KMS-11 (cell line): ENCODE measurements around the gene MAMDC4.
"Not testable (repeated sequence)": the region's sequence is repeated elsewhere in the genome, so short reads cannot be mapped to it uniquely, and the experiment has no call there.

Experiments used
- H2AFZ ChIP-seq: fragments of 200-600 bp; sonication (generic); 2 replicates; pipeline ENCODE4 v1.6.1; 2016; ENCODE audit warnings: antibody characterized with exemption, mixed run types, low read depth
- H3K27ac ChIP-seq: fragments of 200-600 bp; sonication (generic); 2 replicates; pipeline ENCODE4 v1.6.1; 2016; ENCODE audit warnings: mild to moderate bottlenecking, mixed run types
- H3K27me3 ChIP-seq: fragments of 200-600 bp; sonication (generic); 2 replicates; pipeline ENCODE4 v1.6.1; 2017; ENCODE audit warnings: mild to moderate bottlenecking, low read depth, mixed run types, moderate library complexity; ENCODE audit not compliant: insufficient read depth
- H3K36me3 ChIP-seq: fragments of 200-600 bp; sonication (generic); 2 replicates; pipeline ENCODE4 v1.6.1; 2017; ENCODE audit warnings: mild to moderate bottlenecking, mixed run types; ENCODE audit not compliant: insufficient read depth
- H3K4me1 ChIP-seq: fragments of 200-600 bp; sonication (generic); 2 replicates; pipeline ENCODE4 v1.6.1; 2016; ENCODE audit warnings: mild to moderate bottlenecking, low read depth, mixed run types; ENCODE audit not compliant: poor library complexity, severe bottlenecking
- H3K4me2 ChIP-seq: fragments of 200-600 bp; sonication (generic); 2 replicates; pipeline ENCODE4 v1.7.0; 2016; ENCODE audit warnings: mild to moderate bottlenecking, mixed run types
- H3K4me3 ChIP-seq: fragments of 200-600 bp; sonication (generic); IDR thresholded peaks from 2 replicates; pipeline ENCODE4 v1.6.1; 2017; ENCODE audit warnings: low read depth, low read length, mixed read lengths; ENCODE audit not compliant: insufficient read depth
- H3K79me2 ChIP-seq: fragments of 200-600 bp; sonication (generic); 2 replicates; pipeline ENCODE4 v1.6.1; 2016; ENCODE audit warnings: low read depth, mixed run types; ENCODE audit not compliant: insufficient read depth
- H3K9ac ChIP-seq: fragments of 200-600 bp; sonication (generic); 2 replicates; pipeline ENCODE4 v1.6.1; 2016; ENCODE audit warnings: mild to moderate bottlenecking, mixed run types
- H4K20me1 ChIP-seq: fragments of 200-600 bp; sonication (generic); 2 replicates; pipeline ENCODE4 v1.6.1; 2016; ENCODE audit warnings: mild to moderate bottlenecking, mixed run types; ENCODE audit not compliant: insufficient read depth
- CTCF ChIP-seq: fragments of 200-600 bp; sonication (generic); conservative IDR thresholded peaks from 2 replicates; pipeline ENCODE4 v1.6.1; 2017; ENCODE audit warnings: low read depth, mild to moderate bottlenecking, antibody characterized with exemption, low read length, moderate library complexity, mixed read lengths

Gene MAMDC4

DNA sequence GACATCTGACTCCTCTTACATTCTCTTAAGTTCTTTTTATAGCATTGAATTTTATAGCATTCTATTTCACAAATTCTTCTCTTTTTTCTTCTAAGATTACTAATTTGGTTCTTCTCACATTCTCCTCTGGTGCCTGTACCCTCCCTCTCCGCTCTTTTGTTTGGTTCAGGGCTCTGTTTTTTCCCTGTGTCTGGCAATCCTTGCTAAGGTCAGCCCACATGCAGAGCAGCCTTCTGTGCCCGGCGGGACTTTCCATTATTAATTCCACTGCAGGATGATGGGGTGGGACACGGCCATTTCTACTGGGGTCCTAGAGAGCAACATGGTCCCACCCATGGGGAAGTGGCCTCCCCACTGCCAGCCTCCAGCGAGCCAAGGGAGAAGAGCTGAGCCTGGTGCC, 24.3 kb downstream of the MAMDC4 start:
- Histone ChIP-seq H3K9ac (no peak overlapping the region), H3K4me2 (no peak overlapping the region), H3K79me2 (peaks cover under 1% of the 10 kb centered on the region; the same call in 1 of the 2 replicates), H4K20me1 (no peaks in the 10 kb centered on the region), H2AFZ (no peak overlapping the region), H3K27me3 (no peaks in the 10 kb centered on the region), H3K27ac (no peak overlapping the region), H3K4me3 (no peak overlapping the region), H3K36me3 (no peaks in the 10 kb centered on the region), H3K4me1 (peaks cover 16% of the 10 kb centered on the region)
- TF ChIP-seq CTCF, result no peak

- no peak overlapping the region for H3K9ac ChIP-seq
- H3K4me2 ChIP-seq, result peak overlapping the region; percentile 98; the same call in 1 of the 2 replicates
- TF ChIP-seq CTCF, result no peak
- H4K20me1 ChIP-seq, result no peaks in the 10 kb centered on the region
- no peaks in the 10 kb centered on the region for H3K36me3 ChIP-seq
- H3K4me1 ChIP-seq, result peaks cover 54% of the 10 kb centered on the region
- H3K4me3 ChIP-seq, result no peak overlapping the region
- H2AFZ ChIP-seq, result no peak overlapping the region
- no peaks in the 10 kb centered on the region for H3K27me3 ChIP-seq
- peak overlapping the region; percentile 96; the same call in 1 of the 2 replicates for H3K27ac ChIP-seq
- H3K79me2 ChIP-seq, result peaks cover 15% of the 10 kb centered on the region; the same call in 1 of the 2 replicates
Measured at GRCh38 chr9:136880651-136881050, 28.5 kb downstream of the MAMDC4 start.

GRCh38 chr9:136881691-136882108, 29.6 kb downstream of the MAMDC4 start:
- H3K27me3 ChIP-seq, result no peaks in the 10 kb centered on the region
- no peak for TF ChIP-seq CTCF
- H3K79me2 ChIP-seq, result peaks cover 20% of the 10 kb centered on the region; the same call in 1 of the 2 replicates
- no peaks in the 10 kb centered on the region for H4K20me1 ChIP-seq
- no peaks in the 10 kb centered on the region for H3K36me3 ChIP-seq
- peak overlapping the region; percentile 98 for H3K4me2 ChIP-seq
- peak overlapping the region; percentile 77 for H2AFZ ChIP-seq
- peak overlapping the region; percentile 59 for H3K9ac ChIP-seq
- H3K4me1 ChIP-seq, result peaks cover 54% of the 10 kb centered on the region
- H3K27ac ChIP-seq, result peak overlapping the region; percentile 96
- H3K4me3 ChIP-seq, result no peak overlapping the region

DNA sequence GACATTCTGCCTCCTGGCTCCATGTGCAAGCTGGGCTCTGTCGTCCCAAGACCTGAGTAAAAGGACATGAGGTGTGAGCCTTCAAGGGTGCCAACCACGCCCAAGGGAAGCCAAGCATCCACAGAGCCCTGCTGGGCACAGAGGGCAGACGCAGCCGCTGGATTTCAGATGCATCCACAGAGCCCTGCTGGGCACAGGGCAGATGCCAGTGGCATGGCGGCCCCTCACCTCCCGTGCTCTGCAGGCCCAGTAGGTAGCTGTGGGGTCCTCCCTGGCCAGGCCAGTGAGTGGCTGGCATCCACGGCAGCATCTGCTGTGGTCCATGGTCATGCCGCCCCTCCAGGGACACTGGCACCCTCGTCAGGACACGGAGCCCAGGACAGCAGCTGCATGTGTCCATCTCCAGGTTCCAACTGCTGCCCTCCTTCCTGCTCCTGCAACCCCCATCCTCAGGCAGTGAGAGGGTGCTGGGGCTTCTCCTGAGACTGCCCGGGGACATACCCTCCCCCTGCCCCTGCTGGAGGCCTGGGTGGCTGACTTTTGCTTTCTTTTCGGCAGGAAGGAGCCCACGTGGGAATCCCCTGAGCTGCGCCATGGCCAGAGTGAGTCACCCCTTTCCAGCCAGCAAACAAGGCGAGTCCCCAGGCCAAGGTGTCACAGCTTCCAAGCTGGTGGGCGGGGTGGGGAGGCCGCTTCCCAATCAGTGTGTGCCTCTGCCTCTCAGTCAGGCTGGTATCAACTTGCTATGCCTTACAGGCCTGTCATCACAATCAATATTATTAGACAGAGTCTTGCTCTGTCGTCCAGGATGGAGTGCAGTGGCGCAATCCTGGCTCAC, 30.2 kb downstream of the MAMDC4 start:
- Histone ChIP-seq H3K79me2 (peaks cover 26% of the 10 kb centered on the region; the same call in 1 of the 2 replicates), H3K4me2 (peak overlapping the region; percentile 98), H2AFZ (peak overlapping the region; percentile 77), H3K4me3 (no peak overlapping the region), H3K36me3 (no peaks in the 10 kb centered on the region), H3K27me3 (no peaks in the 10 kb centered on the region), H3K27ac (peak overlapping the region; percentile 96), H3K4me1 (peaks cover 54% of the 10 kb centered on the region), H3K9ac (peak overlapping the region; percentile 59), H4K20me1 (no peaks in the 10 kb centered on the region)
- TF ChIP-seq CTCF, result peak; percentile 17; the same call in 1 of the 2 replicates

DNA sequence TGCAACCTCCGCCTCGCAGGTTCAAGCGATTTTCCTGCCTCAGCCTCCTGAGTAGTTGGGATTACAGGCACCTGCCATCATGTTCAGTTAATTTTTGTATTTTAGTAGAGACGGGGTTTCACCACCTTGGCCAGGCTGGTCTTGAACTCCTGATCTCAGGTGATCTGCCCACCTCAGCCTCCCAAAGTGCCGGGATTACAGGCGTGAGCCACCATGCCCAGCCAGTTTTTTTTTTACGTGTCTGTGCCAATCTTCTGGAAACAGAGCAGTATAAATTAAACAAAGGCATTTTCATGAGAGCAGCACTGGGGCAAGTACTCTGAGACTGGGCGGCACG, 30.8 kb downstream of the MAMDC4 start:
- H3K9ac ChIP-seq, result peak overlapping the region; percentile 59; the same call in 1 of the 2 replicates
- H3K36me3 ChIP-seq, H4K20me1 ChIP-seq, H3K4me3 ChIP-seq, H3K27me3 ChIP-seq: not testable (repeated sequence)
- peak overlapping the region; percentile 96 for H3K27ac ChIP-seq
- H3K4me1 ChIP-seq, result peaks cover 59% of the 10 kb centered on the region
- H3K79me2 ChIP-seq, result peaks cover 32% of the 10 kb centered on the region
- H3K4me2 ChIP-seq, result peak overlapping the region; percentile 98
- peak overlapping the region; percentile 77; the same call in 1 of the 2 replicates for H2AFZ ChIP-seq

DNA sequence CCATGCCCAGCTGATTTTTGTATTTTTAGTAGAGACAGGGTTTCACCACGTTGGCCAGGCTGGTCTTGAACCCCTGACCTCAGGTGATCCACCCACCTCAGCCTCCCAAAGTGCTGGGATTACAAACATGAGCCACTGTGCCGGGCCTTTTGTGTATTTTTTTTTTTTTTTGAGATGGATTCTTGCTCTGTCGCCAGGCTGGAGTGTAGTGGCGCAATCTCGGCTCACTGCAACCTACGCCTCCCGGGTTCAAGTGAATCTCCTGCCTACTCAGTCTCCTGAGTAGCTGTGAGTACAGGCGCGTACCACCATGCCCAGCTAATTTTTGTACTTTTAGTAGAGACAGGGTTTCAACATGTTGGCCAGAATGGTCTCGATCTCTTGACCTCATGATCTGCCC, 31.5 kb downstream of the MAMDC4 start:
- H3K36me3 ChIP-seq, H3K9ac ChIP-seq, H2AFZ ChIP-seq, H3K4me2 ChIP-seq, H3K27me3 ChIP-seq, H4K20me1 ChIP-seq, H3K4me3 ChIP-seq: not testable (repeated sequence)
- Histone ChIP-seq H3K79me2 (peaks cover 39% of the 10 kb centered on the region), H3K4me1 (peaks cover 66% of the 10 kb centered on the region), H3K27ac (peak overlapping the region; percentile 96; the same call in 1 of the 2 replicates)
